Adrenal gland (tissue), 5 donors: ENCODE data around the gene AUNIP.

Experiments
- POLR2A ChIP-seq, 2 donors: fragments of 450-650 bp; IDR thresholded peaks; one replicate each; pipeline ENCODE4 v1.6.1; 2017; ENCODE audit warnings: antibody characterized with exemption in 2 of 2, mild to moderate bottlenecking in 2 of 2, moderate library complexity in 1 of 2
- TF ChIP-seq, protein P1 (sequence below), 6 experiments: fragments of 450-650 bp in 4 of 6; fragments of 200-600 bp in 2 of 6; sonication (generic) in 1 of 6; IDR thresholded peaks; 1 replicate in 5 of 6; 2 replicates in 1 of 6; pipeline versions ENCODE4 v1.5.1 to v1.8.0; 2016 to 2021; ENCODE audit warnings: antibody characterized with exemption in 6 of 6, mild to moderate bottlenecking in 2 of 6, moderate library complexity in 1 of 6
- donor health status: DM: no; HTN: no; CAD: no.

DNA sequence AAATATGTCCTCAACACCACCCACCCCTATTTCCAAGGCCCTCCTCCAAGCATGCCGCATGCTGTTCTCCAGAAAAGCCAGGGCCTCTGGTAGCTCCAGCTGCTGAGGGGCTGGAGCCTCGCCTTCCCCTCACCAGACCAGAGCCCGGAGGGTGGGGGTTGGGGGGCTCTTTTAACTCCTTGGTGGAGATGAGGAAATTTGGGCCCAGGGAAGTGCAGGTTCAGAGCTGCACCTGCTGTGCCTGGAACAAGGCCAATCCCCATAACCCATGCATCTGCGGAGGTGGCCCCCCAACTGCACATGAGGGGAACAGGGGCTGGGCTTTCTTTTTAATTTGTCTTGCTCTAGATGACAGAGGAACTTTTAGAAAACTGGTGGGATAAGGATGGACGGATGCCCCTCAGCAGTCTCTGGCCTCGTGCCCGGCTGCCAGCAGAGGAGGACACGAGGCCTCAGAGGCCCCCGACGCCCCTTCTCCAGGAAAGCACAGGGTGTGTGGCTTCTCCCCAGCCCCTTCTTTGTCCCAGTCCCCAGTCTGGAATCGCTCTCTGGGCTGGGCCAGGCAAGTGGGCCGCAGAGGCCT lies 59.8 kb downstream of the AUNIP start:
- TF ChIP-seq, protein P1, sequence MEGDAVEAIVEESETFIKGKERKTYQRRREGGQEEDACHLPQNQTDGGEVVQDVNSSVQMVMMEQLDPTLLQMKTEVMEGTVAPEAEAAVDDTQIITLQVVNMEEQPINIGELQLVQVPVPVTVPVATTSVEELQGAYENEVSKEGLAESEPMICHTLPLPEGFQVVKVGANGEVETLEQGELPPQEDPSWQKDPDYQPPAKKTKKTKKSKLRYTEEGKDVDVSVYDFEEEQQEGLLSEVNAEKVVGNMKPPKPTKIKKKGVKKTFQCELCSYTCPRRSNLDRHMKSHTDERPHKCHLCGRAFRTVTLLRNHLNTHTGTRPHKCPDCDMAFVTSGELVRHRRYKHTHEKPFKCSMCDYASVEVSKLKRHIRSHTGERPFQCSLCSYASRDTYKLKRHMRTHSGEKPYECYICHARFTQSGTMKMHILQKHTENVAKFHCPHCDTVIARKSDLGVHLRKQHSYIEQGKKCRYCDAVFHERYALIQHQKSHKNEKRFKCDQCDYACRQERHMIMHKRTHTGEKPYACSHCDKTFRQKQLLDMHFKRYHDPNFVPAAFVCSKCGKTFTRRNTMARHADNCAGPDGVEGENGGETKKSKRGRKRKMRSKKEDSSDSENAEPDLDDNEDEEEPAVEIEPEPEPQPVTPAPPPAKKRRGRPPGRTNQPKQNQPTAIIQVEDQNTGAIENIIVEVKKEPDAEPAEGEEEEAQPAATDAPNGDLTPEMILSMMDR (IDR thresholded peaks at IDR 0.05), result no peak
- no peak for TF ChIP-seq POLR2A (IDR thresholded peaks at IDR 0.05)
